Gastrocnemius medialis (tissue), 4 donors: ENCODE measurements around the gene PRKN.

Experiments used
- POLR2A ChIP-seq, 2 donors: fragments of 450-650 bp; IDR thresholded peaks; one replicate each; pipeline ENCODE4 v1.6.1; 2017; ENCODE audit warnings: antibody characterized with exemption in 2 of 2, mild to moderate bottlenecking in 2 of 2, moderate library complexity in 2 of 2
- TF ChIP-seq, protein P1 (sequence below), 5 experiments: fragments of 450-650 bp in 3 of 5; fragments of 200-600 bp in 2 of 5; sonication (generic) in 2 of 5; IDR thresholded peaks in 4 of 5; conservative IDR thresholded peaks in 1 of 5; 1 replicate in 4 of 5; 2 replicates in 1 of 5; pipeline ENCODE4 v1.5.1; 2016 to 2019; ENCODE audit warnings: antibody characterized with exemption in 5 of 5, mild to moderate bottlenecking in 3 of 5, moderate library complexity in 3 of 5

DNA sequence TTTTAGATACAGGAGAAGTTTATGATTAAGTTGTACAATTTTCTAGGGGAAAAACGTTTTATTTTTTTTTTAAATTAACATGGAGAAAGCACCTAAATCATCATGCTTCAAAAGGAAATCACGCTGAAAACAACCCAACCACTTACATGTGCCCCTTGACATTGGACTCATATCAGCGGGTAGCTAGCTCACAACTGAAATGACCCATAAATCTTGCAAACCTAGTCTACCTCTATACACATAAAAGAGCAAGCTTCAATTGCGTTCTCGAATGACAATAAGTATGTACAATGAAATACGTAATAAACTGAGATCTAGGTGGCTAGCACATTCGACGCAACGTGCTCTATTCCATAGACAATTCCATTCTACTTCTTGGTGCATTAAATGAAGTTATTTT, 730.8 kb downstream of the PRKN start:
- no peak for TF ChIP-seq POLR2A (IDR thresholded peaks at IDR 0.05)
- TF ChIP-seq, protein P1, sequence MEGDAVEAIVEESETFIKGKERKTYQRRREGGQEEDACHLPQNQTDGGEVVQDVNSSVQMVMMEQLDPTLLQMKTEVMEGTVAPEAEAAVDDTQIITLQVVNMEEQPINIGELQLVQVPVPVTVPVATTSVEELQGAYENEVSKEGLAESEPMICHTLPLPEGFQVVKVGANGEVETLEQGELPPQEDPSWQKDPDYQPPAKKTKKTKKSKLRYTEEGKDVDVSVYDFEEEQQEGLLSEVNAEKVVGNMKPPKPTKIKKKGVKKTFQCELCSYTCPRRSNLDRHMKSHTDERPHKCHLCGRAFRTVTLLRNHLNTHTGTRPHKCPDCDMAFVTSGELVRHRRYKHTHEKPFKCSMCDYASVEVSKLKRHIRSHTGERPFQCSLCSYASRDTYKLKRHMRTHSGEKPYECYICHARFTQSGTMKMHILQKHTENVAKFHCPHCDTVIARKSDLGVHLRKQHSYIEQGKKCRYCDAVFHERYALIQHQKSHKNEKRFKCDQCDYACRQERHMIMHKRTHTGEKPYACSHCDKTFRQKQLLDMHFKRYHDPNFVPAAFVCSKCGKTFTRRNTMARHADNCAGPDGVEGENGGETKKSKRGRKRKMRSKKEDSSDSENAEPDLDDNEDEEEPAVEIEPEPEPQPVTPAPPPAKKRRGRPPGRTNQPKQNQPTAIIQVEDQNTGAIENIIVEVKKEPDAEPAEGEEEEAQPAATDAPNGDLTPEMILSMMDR (IDR thresholded peaks at IDR 0.05 in 4 of 5, conservative IDR thresholded peaks at IDR 0.05 in 1 of 5) = no peak
